H1 (cell line): ENCODE results near the gene SHISAL2B. TPM values are rescaled to one million over a fixed set of nuclear protein-coding genes. Genes with fewer than 3 reads are reported as not detected.

Experiments
- CTCF ChIA-PET: fragments of 300-600 bp; sonication (Branson Sonifier 250); formaldehyde crosslinking; loops from one replicate; lab custom pipeline; 2021; ENCODE audit not compliant: partially characterized antibody; lab: Charles Lee
- POLR2A ChIA-PET: fragments of 300-600 bp; sonication (Branson Sonifier 250); formaldehyde crosslinking; loops from one replicate; lab custom pipeline; 2021; ENCODE audit warnings: inconsistent platforms; ENCODE audit not compliant: partially characterized antibody; lab: Charles Lee
- DNase-seq, 2 experiments: peaks; one replicate each; pipeline versions ENCODE4 v3.0.0 to v3.0.0-alpha.2; 2010 to 2022; ENCODE audit warnings: low spot score in 2 of 2, low read depth in 1 of 2, mixed read lengths in 1 of 2
- FAIRE-seq: peaks from 2 replicates; lab custom pipeline; 2011; peaks lifted over from hg19 to GRCh38; lab: Jason Lieb, UNC
- H2AFZ ChIP-seq: 2 replicates; pipeline ENCODE4 v1.8.1; 2012; ENCODE audit warnings: low read length, inconsistent platforms
- H2AK5ac ChIP-seq: 2 replicates; pipeline ENCODE4 v1.6.1; 2013; ENCODE audit warnings: low read depth, low read length
- H2BK120ac ChIP-seq: replicated peaks from 2 replicates; pipeline ENCODE3; 2013; ENCODE audit warnings: low read depth, low read length, inconsistent platforms
- H2BK12ac ChIP-seq: 2 replicates; pipeline ENCODE4 v1.6.1; 2013; ENCODE audit warnings: low read depth, low read length
- H2BK15ac ChIP-seq: 2 replicates; pipeline ENCODE4 v1.6.1; 2013; ENCODE audit warnings: low read length
- H2BK20ac ChIP-seq: 2 replicates; pipeline ENCODE4 v1.6.1; 2013; ENCODE audit warnings: low read length
- H2BK5ac ChIP-seq: 2 replicates; pipeline ENCODE4 v1.6.1; 2013; ENCODE audit warnings: low read depth, low read length
- H3K14ac ChIP-seq: 2 replicates; pipeline ENCODE4 v1.6.1; 2013; ENCODE audit warnings: inconsistent platforms; ENCODE audit not compliant: insufficient read length
- H3K18ac ChIP-seq: 2 replicates; pipeline ENCODE4 v1.6.1; 2013; ENCODE audit warnings: low read length; ENCODE audit errors: extremely low read depth
- H3K23ac ChIP-seq: 2 replicates; pipeline ENCODE4 v1.6.1; 2013; ENCODE audit warnings: inconsistent platforms; ENCODE audit not compliant: insufficient read length
- H3K23me2 ChIP-seq: 2 replicates; pipeline ENCODE4 v1.6.1; 2013; ENCODE audit warnings: low read depth, low read length
- H3K27ac ChIP-seq: 2 replicates; pipeline ENCODE4 v1.6.1; 2011; ENCODE audit warnings: low read depth, low read length, inconsistent platforms
- H3K27me3 ChIP-seq, 4 experiments: replicated peaks in 1 of 4; 1 replicate in 1 of 4; 2 replicates in 3 of 4; pipeline versions ENCODE4 v1.6.1 to v1.8.1; 2011 to 2013; ENCODE audit warnings: low read length in 3 of 4, mild to moderate bottlenecking in 3 of 4, inconsistent platforms in 2 of 4, mixed read lengths in 2 of 4, moderate library complexity in 1 of 4; ENCODE audit not compliant: control insufficient read depth in 3 of 4, insufficient read depth in 3 of 4; ENCODE audit errors: extremely low read depth in 1 of 4
- H3K36me3 ChIP-seq, 4 experiments: 2 replicates each; pipeline versions ENCODE4 v1.6.1 to v1.8.1; 2011 to 2013; ENCODE audit warnings: mild to moderate bottlenecking in 4 of 4, low read length in 3 of 4, moderate library complexity in 2 of 4, control low read depth in 1 of 4, inconsistent platforms in 1 of 4; ENCODE audit not compliant: insufficient read depth in 4 of 4, control insufficient read depth in 2 of 4
- H3K4ac ChIP-seq: replicated peaks from 2 replicates; pipeline ENCODE3; 2013; ENCODE audit warnings: low read length, low read depth, mixed read lengths, inconsistent platforms; ENCODE audit not compliant: insufficient read length
- H3K4me1 ChIP-seq, 4 experiments: replicated peaks in 1 of 4; 1 replicate in 1 of 4; 2 replicates in 3 of 4; pipeline versions ENCODE4 v1.6.1 to v1.8.1; 2011 to 2013; ENCODE audit warnings: low read length in 3 of 4, inconsistent platforms in 2 of 4, mixed read lengths in 1 of 4; ENCODE audit not compliant: insufficient read depth in 4 of 4, control insufficient read depth in 3 of 4
- H3K4me2 ChIP-seq, 2 experiments: 2 replicates each; pipeline versions ENCODE4 v1.6.1 to v1.8.1; 2011 to 2013; ENCODE audit warnings: low read depth in 2 of 2, low read length in 2 of 2, control low read depth in 1 of 2, inconsistent platforms in 1 of 2, mild to moderate bottlenecking in 1 of 2; ENCODE audit not compliant: insufficient read depth in 1 of 2
- H3K4me3 ChIP-seq, 4 experiments: fragments of 200-600, 300-600 bp in 1 of 4; sonication (generic), shearing (Covaris generic), sonication (Bioruptor Twin) in 1 of 4; 2 replicates each; pipeline versions ENCODE4 v1.5.1 to v1.8.1; 2011 to 2016; ENCODE audit warnings: low read length in 4 of 4, low read depth in 3 of 4, control low read depth in 2 of 4, inconsistent platforms in 2 of 4, mild to moderate bottlenecking in 2 of 4, mixed read lengths in 1 of 4, moderate library complexity in 1 of 4; ENCODE audit not compliant: insufficient read depth in 2 of 4; ENCODE audit errors: extremely low read depth in 1 of 4
- H3K56ac ChIP-seq: replicated peaks from 2 replicates; pipeline ENCODE3; 2013; ENCODE audit warnings: low read depth, mild to moderate bottlenecking, mixed read lengths, low read length, inconsistent platforms; ENCODE audit not compliant: insufficient read length
- H3K79me1 ChIP-seq: 2 replicates; pipeline ENCODE4 v1.6.1; 2013; ENCODE audit warnings: low read depth, low read length, control low read depth
- H3K79me2 ChIP-seq, 2 experiments: 2 replicates each; pipeline versions ENCODE4 v1.6.1 to v1.8.1; 2012 to 2013; ENCODE audit warnings: low read length in 2 of 2, mild to moderate bottlenecking in 2 of 2, inconsistent platforms in 1 of 2; ENCODE audit not compliant: insufficient read depth in 2 of 2, control insufficient read depth in 1 of 2
- H3K9ac ChIP-seq, 4 experiments: replicated peaks in 1 of 4; 1 replicate in 1 of 4; 2 replicates in 3 of 4; pipeline versions ENCODE4 v1.6.1 to v1.8.1; 2011 to 2013; ENCODE audit warnings: low read depth in 3 of 4, low read length in 3 of 4, control low read depth in 2 of 4, mild to moderate bottlenecking in 2 of 4, moderate library complexity in 2 of 4, inconsistent platforms in 1 of 4; ENCODE audit errors: extremely low read depth in 1 of 4
- H3K9me3 ChIP-seq, 2 experiments: 2 replicates each; pipeline versions ENCODE4 v1.6.1 to v1.8.1; 2012 to 2013; ENCODE audit warnings: mild to moderate bottlenecking in 2 of 2, moderate library complexity in 2 of 2, control low read depth in 1 of 2, inconsistent platforms in 1 of 2, low read depth in 1 of 2, low read length in 1 of 2, mixed read lengths in 1 of 2; ENCODE audit not compliant: insufficient read depth in 2 of 2
- H4K20me1 ChIP-seq, 2 experiments: replicated peaks in 1 of 2; 2 replicates each; pipeline versions ENCODE3 to v1.8.1; 2011 to 2013; ENCODE audit warnings: inconsistent platforms in 2 of 2, low read length in 2 of 2, mild to moderate bottlenecking in 1 of 2; ENCODE audit not compliant: insufficient read depth in 2 of 2, control insufficient read depth in 1 of 2
- H4K5ac ChIP-seq: 2 replicates; pipeline ENCODE4 v1.6.1; 2013; ENCODE audit warnings: low read length, low read depth, mixed read lengths, inconsistent platforms; ENCODE audit not compliant: insufficient read length
- H4K8ac ChIP-seq: 2 replicates; pipeline ENCODE4 v1.8.0; 2013; ENCODE audit warnings: mild to moderate bottlenecking, moderate library complexity, low read length, inconsistent platforms; ENCODE audit not compliant: insufficient read depth; ENCODE audit errors: extremely low read depth
- H4K91ac ChIP-seq: replicated peaks from 2 replicates; pipeline ENCODE3; 2013; ENCODE audit warnings: low read length, mixed read lengths, inconsistent platforms; ENCODE audit not compliant: insufficient read length
- CREB1 ChIP-seq: IDR thresholded peaks from 2 replicates; pipeline ENCODE4 v1.6.1; 2012; ENCODE audit warnings: inconsistent platforms
- E2F6 ChIP-seq: IDR thresholded peaks from 2 replicates; pipeline ENCODE4 v1.6.1; 2012; ENCODE audit warnings: inconsistent platforms
- GTF2F1 ChIP-seq: IDR thresholded peaks from 2 replicates; pipeline ENCODE4 v1.6.1; 2012; ENCODE audit warnings: low read depth, low read length, improper control_type of control experiment, borderline replicate concordance
- HDAC2 ChIP-seq, 2 experiments: fragments of 300-600 bp in 1 of 2; sonication (generic) in 1 of 2; IDR thresholded peaks; 2 replicates each; pipeline ENCODE4 v1.6.1; 2011 to 2012; ENCODE audit warnings: low read depth in 2 of 2, low read length in 2 of 2, mild to moderate bottlenecking in 2 of 2, moderate library complexity in 2 of 2, borderline replicate concordance in 1 of 2, inconsistent platforms in 1 of 2
- HDAC6 ChIP-seq: IDR thresholded peaks from one replicate; pipeline ENCODE4 v1.7.1; 2012; ENCODE audit warnings: low read depth, mild to moderate bottlenecking, inconsistent platforms, low read length, moderate library complexity
- JUN ChIP-seq: IDR thresholded peaks from 2 replicates; pipeline ENCODE4 v1.6.1; 2011; ENCODE audit warnings: low read depth, mild to moderate bottlenecking, improper control_type of control experiment, low read length
- RXRA ChIP-seq: IDR thresholded peaks from 2 replicates; pipeline ENCODE4 v1.6.1; 2011; ENCODE audit warnings: low read depth, mild to moderate bottlenecking, low read length, moderate library complexity; ENCODE audit not compliant: insufficient read depth
- SIRT6 ChIP-seq: IDR thresholded peaks from one replicate; pipeline ENCODE4 v1.7.1; 2012; ENCODE audit warnings: low read length, inconsistent platforms
- TCF12 ChIP-seq: IDR thresholded peaks from 2 replicates; pipeline ENCODE4 v1.6.1; 2011; ENCODE audit warnings: low read depth, mild to moderate bottlenecking, low read length
- WGBS, 2 experiments: shearing (Covaris generic) in 1 of 2; methylation state at CpG; one replicate each; pipeline versions ENCODE4 v1.1.6 to v1.1.7; 2013 to 2015; ENCODE audit warnings: low lambda C conversion rate in 2 of 2, mixed read lengths in 2 of 2, inconsistent platforms in 1 of 2, low coverage in 1 of 2, missing lambda C conversion rate in 1 of 2; ENCODE audit not compliant: insufficient replicate concordance in 2 of 2, insufficient coverage in 1 of 2, insufficient read length in 1 of 2; ENCODE audit errors: extremely low coverage in 1 of 2, missing lambda C conversion rate in 1 of 2; 5-methylcytosine and 5-hydroxymethylcytosine counted together
- polyA plus RNA-seq, 7 experiments: library from polyadenylated mRNA; depleted of rRNA in 3 of 7; stranded (reverse) in 5 of 7; unstranded in 2 of 7; fragments of >200 nt in 5 of 7; fragments of 200-250 nt in 2 of 7; gene quantifications; 1 replicate in 5 of 7; 2 replicates in 1 of 7; 4 replicates in 1 of 7; pipeline versions ENCODE4 v1.2.1 to v1.2.3, GENCODE V29; 2011 to 2013; ENCODE audit warnings: missing spikeins in 2 of 7, mixed read lengths in 2 of 7
- total RNA-seq: library from RNA; stranded (reverse); fragmentation: NEBNext Ultra II Directional; extraction: Animal tissue kit (Norgen Biotek cat#: 25700); gene quantifications from 2 replicates; pipeline ENCODE4 v1.2.1, GENCODE V29; 2021

Gene SHISAL2B
- total and polyA plus RNA-seq, 2 of the 8 experiments (the other 6 are each of a cell fraction or from before 2014, with no cell fraction given), result 10.6 to 14.2 TPM

- peaks cover 9 to 82% of the 10 kb centered on the region in 2 experiments; a peak in 3 of 4 replicates for H3K79me2 ChIP-seq
These were observed 73.7 kb downstream of the SHISAL2B start for GRCh38 chr5:64763948-64764503.

More at GRCh38 chr5:64763948-64764503, 73.7 kb downstream of the SHISAL2B start:
- Histone ChIP-seq H2BK20ac (no peak overlapping the region), H3K79me1 (peaks cover 4% of the 10 kb centered on the region; the same call in 1 of the 2 replicates), H3K4me3 (no peak overlapping the region), H4K5ac (no peak overlapping the region), H3K9me3 (no peaks in the 10 kb centered on the region), H3K14ac (no peak overlapping the region), H2BK15ac (no peak overlapping the region), H3K18ac (no peak overlapping the region), H3K23ac (no peak overlapping the region), H3K23me2 (0 out of 2 replicates have a peak, but pooled peaks cover 2% of the 10 kb centered on the region), H2BK120ac (no peak overlapping the region), H3K9ac (no peak overlapping the region), H4K91ac (no peak overlapping the region), H2AFZ (no peak overlapping the region), H3K36me3 (peaks cover 2 to 32% (median 11%) of the 10 kb centered on the region in 4 experiments; a peak in 4 of 8 replicates), H3K56ac (no peak overlapping the region), H2BK5ac (no peak overlapping the region), H3K4ac (no peak overlapping the region), H4K20me1 (peaks cover 0 to 6% of the 10 kb centered on the region in 2 experiments), H4K8ac (no peak overlapping the region), H2AK5ac (no peak overlapping the region), H3K27ac (no peak overlapping the region), H3K4me1 (peaks cover 0 to 9% (median 3%) of the 10 kb centered on the region in 4 experiments; a peak in 4 of 7 replicates), H3K4me2 (no peak overlapping the region), H2BK12ac (no peak overlapping the region), H3K27me3 (no peaks in the 10 kb centered on the region)
- FAIRE-seq, result no peak
- ChIA-PET POLR2A (interaction anchor here (0.6 to 1.2 kb wide), 3 partner anchors 27 to 156 kb away, joined by 3 read pairs; partner anchors contain the start of gene SHISAL2B), CTCF (interaction anchor here (1.1 kb wide), 1 partner anchor 21 kb away, joined by 3 read pairs; no protein-coding TSS in a partner anchor)
- TF ChIP-seq GTF2F1 (no peak), JUN (no peak), HDAC6 (no peak), RXRA (no peak), HDAC2 (IDR thresholded peaks at IDR 0.05; ENCODE audit: borderline replicate concordance in 1 of 2, low read depth in 2 of 2, low read length in 2 of 2) (no peak), CREB1 (no peak), TCF12 (no peak), SIRT6 (no peak), E2F6 (no peak)
- DNase-seq, result no peak
- 95% methylated on average over 4 of the region's 4 CpGs; no CpG with 5 or more reads in 1 of the 2 experiments for WGBS, 2 experiments
